Colon (tissue), 2 donors: Measurements from ENCODE around the gene RAPGEF1.
"Not testable (repeated sequence)": the region's sequence is repeated elsewhere in the genome, so short reads cannot be mapped to it uniquely, and the experiment has no call there.

ENCODE experiments used
- FAIRE-seq: peaks from 2 replicates; lab custom pipeline; 2012; peaks lifted over from hg19 to GRCh38; lab: Jason Lieb, UNC
- donor health status: control.
- donor health status: control.

RAPGEF1 gene

DNA sequence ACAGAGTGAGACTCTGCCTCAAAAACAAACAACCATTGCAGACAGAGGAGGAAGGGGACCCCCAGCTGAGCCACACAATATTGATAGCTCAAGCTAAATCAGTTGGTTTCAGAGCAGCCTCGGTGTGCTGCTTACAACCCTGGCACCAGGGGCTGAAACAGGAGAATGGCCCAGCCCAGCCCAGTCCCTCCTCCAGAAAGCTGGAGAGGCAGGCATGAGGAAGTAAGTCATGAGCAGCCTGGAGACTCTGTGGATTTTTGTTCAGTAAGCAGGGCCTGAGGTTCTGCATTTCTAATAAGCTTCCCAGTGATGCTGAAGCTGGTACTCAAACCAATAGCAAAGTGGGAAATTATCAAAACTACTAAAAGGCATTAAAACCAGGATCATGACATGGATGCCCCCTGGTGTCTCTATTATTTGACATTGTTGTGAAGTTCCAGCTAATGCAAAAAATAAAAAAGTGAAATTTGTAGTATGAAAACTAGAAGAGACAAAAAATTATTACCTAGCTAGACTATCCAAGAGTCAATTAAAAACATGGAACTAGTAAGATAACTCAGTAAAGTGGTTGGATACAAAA, 180.4 kb downstream of the RAPGEF1 start:
- no peak for FAIRE-seq

DNA sequence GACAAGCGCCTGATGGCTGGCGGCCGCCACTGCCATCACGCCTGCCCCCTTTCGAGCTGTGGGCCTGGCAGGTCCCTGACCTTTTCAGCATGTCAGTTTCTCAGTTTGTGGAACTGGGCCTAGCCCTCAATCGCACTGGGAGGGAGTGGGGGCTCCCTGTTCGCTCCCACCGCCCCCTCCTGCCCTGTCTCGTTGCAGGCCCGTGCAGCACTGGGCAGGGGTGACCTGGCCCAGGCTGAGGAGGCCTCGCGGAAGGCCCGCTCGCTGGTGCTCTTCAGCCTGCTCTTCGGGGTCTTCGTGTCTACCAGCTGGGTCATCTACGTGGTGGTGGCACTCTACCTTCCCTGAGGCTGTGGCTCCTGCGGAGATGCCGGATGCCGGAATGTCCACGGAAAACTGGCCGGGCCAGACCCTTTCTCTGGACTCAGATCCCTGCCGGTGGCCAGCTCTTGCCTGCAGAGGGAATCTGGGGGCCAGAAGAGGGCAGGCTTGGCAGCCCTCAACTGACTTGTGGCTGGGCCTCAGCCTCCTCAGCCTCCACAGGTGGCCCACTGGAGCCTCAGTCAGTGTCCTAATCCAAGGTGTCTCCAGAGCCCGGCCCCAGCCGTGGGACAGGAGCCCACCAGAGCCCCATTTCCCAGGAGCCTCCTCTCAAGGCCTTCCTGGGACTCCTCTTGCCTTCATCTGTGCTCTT, 181.9 kb downstream of the RAPGEF1 start:
- no peak for FAIRE-seq

DNA sequence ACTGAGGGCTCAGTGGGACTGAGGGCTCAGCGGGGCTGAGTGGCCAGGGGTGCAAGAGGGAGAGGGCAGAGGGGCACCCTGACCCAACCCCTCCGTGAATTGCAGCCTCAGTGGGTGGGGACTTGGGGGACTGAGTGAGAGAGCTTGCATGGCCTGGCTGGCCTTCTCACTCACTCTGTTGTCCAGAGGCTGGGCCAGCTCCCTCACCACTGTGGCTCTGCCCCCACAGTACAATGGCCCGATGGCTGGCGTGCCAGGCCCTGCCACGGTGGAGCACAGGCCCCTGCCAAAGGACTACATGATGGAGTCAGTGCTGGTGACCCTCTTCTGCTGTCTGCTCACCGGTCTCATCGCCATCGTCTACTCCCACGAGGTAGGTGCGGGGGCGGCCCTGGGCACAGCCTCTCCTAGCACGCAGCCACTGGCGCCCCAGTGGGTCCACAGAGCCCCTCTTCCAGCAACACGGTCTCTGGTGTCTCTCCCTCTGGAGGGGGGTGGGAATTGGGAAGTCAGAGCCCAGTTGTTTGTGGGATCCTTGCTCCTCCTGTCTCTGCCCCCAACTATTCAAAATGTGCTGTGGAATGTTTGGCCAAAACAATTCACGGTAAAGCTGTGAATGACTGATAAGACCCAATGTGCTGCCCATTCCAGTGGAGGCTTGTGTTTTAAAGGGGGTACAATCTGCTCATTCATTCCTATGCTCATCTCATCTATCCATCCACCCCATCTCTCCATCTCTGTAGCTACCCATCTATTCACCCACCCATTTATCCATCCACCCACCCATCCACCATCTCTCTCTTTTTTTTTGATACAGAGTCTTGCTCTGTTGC, 183.8 kb downstream of the RAPGEF1 start:
- FAIRE-seq, result no peak

DNA sequence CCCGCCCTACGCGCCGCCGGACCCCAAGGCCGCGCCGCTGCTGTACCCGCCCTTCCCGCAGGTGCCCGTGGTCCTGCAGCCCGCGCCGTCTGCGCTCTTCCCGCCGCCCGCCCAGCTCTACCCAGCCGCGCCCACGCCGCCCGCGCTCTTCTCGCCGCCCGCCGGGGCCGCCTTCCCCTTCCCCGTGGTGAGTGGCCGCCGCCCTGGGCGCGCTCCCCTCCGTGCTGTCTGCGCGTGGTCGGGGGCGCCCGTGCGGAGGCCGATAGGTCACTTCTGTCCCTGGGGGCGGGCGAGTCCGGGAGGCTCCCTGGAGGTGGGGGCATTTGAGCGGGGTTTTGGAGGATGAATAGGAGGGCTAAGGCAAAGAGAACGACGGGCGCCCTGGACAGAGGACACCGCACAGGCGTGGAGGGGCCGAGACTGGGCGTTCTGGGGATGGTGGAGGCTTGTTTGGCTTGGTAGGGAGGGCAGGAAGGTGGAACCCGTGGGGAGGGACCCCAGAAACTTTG, 185.0 kb downstream of the RAPGEF1 start:
- FAIRE-seq, result no peak

- no peak for FAIRE-seq
Observed at GRCh38 chr9:131554087-131554842, 185.6 kb downstream of the RAPGEF1 start.

DNA sequence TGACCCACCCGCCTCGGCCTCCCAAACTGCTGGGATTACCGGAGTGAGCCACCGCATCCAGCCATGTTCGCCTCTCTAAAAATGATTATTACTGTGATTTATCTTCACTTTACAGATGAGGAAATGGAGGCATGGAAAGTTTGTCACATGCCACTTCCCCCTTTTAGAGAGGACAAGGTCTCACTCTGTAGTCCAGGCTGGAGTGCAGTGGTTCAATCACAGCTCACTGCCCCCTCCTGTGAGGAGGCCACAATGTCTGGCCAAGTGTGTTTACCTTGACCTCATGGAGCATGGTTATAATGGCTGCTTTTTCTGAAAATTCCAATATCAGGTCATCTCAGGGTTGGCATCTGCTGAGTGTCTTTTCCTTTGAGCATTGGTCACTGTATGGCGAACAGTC, 187.8 kb downstream of the RAPGEF1 start:
- no peak for FAIRE-seq

DNA sequence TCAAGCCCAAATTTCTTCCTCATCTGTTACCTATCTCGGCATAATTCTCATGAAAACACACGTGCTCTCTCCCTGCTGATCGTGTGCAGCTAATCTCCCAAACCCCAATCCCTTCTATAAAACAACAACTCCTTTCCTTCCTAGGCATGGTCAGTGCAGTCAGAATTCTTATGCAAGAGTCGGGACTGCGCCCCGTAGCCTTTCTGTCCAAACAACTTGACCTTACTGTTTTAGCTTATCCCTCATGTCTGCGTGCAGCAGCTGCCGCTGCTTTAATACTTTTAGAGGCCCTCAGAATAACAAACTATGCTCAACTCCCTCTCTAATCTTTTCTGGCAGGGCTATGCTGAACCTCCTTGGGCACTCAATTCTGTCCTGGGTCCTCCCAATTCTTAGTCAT, 189.4 kb downstream of the RAPGEF1 start:
- not testable (repeated sequence) for FAIRE-seq

DNA sequence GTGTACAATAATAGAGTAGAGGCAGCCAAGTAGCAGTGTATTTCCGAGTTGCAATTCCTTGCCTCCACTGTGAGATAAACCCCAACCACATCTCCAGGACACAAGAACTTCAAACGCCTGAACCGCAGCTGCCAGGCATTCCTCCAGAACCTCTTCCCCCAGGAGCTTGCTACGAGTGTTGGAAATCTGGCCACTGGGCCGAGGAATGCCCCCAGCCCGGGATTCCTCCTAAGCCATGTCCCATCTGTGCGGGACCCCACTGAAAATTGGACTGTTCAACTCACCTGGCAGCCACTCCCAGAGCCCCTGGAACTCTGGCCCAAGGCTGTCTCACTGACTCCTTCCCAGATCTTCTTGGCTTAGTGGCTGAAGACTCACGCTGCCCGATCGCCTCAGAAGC, 190.7 kb downstream of the RAPGEF1 start:
- FAIRE-seq, result not testable (repeated sequence)

DNA sequence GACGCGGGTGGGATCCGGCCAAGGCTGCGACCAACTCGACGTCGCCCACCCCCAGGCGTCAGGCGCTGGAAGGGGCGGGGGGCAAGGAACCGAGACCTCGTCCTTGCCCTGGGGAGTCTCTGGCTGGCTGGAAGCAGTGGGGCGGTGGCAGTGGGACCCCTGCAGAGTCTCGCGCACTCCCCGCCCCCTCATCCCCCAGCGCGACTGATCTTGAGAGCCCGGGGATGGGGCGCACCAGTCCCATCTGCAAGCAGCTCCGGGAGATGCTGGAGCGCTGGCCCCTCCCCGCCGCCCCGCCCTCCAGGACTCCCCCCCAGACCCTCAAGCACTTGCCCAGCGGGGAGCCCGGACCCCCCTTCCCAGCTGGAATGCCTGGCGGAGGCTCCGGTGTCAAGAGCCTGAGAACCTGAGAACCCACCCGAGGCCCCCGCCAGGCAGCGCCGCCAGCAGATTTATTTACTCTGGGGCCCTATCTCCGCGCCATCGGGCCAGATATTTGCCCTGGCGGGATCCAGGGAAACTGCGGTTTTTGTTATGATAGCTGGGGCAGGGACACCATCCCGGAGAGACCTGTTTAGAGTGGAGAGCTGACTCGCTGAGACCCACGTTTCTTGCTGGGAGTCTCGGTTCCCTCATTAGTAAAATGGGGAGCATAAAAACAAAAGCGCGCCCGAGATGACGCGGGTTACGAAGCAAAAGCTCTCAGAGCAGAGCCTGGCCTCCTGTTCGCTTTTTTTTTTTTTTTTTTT, 193.4 kb downstream of the RAPGEF1 start:
- FAIRE-seq, result no peak

GRCh38 chr9:131545786-131546335, 194.0 kb downstream of the RAPGEF1 start:
- FAIRE-seq, result no peak

GRCh38 chr9:131545003-131545785, 194.7 kb downstream of the RAPGEF1 start, which contains the start of gene PRRT1B:
Gene PRRT1B, plus strand, starts transcription at chr9:131545523. Its CDS starts 93 bp downstream, at chr9:131545616.
- FAIRE-seq, result no peak

DNA sequence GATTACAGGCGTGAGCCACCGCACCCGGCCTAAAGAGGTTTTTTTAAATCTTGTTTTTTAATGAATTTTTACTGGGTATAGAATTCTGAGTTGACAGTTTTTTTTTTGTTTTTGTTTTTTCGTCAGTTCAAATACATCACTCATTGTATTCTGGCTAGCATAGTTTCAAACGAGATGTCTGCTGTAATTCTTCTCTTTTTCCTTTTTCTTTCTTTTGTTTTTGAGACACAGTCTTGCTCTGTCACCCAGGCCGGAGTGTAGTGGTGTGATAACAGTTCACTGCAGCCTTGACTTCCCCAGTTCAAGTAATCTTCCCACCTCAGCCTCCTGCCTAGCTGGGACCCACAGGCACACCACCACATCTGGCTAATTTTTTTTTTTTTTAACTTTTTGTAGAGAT, 196.7 kb downstream of the RAPGEF1 start:
- FAIRE-seq, result no peak

DNA sequence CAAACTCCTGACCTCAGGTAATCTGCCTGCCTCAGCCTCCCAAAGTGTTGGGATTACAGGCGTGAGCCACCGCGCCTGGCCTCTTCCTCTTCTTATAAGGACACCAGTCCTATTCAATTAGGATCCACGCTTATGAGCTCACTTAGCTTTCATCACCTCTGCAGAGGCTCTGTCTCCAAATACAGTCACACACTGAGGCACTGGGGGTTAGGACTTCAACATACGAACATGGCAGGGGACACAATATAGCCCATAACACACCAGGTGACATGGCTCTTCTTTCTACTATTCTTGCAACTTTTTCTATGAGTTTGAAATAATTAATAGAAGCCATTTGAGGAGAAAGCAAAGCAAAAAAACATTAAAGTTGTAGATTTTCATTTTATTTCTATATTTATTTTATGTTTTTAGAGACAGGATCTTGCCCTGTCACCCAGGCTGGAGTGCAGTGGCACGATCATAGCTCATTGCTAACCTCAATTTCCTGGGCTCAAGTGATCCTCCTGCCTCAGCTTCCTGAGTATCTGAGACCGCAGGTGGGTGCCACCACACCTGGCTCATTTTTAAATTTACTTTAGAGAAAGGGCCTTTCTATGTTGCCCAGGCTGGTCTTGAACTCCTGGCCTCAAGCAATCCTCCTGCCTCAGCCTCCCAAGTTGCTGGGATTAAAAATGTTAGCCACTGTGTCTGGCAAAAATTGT, 200.5 kb downstream of the RAPGEF1 start:
- no peak for FAIRE-seq

GRCh38 chr9:131537946-131538345, 201.9 kb downstream of the RAPGEF1 start:
- FAIRE-seq, result no peak

- no peak for FAIRE-seq
Observed at GRCh38 chr9:131534721-131535237, 205.1 kb downstream of the RAPGEF1 start.

GRCh38 chr9:131530920-131531832, 208.7 kb downstream of the RAPGEF1 start, which contains the start of gene UCK1:
Gene UCK1, minus strand, starts transcription at chr9:131531263. Its CDS starts 89 bp downstream, at chr9:131531174.
- FAIRE-seq, result no peak

- no peak for FAIRE-seq
Observed at GRCh38 chr9:131530546-131530919, 209.3 kb downstream of the RAPGEF1 start.
